Activated naive CD4-positive, alpha-beta T cell treated with anti-CD3 and anti-CD28 coated beads for 36 hours (primary cell): ENCODE results near the gene SF1. TPM values are rescaled to one million over a fixed set of nuclear protein-coding genes. Genes with fewer than 3 reads are reported as not detected.

Source experiments
- CTCF ChIA-PET: fragments of 350-600 bp; sonication (Branson Sonifier 250); formaldehyde crosslinking; loops from one replicate; lab custom pipeline; 2021; ENCODE audit warnings: antibody characterized with exemption; lab: Charles Lee
- DNase-seq: peaks from one replicate; pipeline ENCODE4 v3.0.0-alpha.2; 2020
- H3K27ac Mint-ChIP-seq: one replicate; pipeline ENCODE4 v1.8.0; 2021; ENCODE audit warnings: mild to moderate bottlenecking, mixed read lengths
- H3K27me3 Mint-ChIP-seq: one replicate; pipeline ENCODE4 v1.8.0; 2021; ENCODE audit warnings: low read depth, mixed read lengths
- H3K36me3 Mint-ChIP-seq: one replicate; pipeline ENCODE4 v1.8.0; 2021; ENCODE audit warnings: low read depth, mixed read lengths
- H3K4me1 Mint-ChIP-seq: one replicate; pipeline ENCODE4 v1.8.0; 2021; ENCODE audit warnings: low read depth, mixed read lengths
- H3K4me3 Mint-ChIP-seq: one replicate; pipeline ENCODE4 v1.8.0; 2021; ENCODE audit warnings: mild to moderate bottlenecking, moderate library complexity, mixed read lengths
- H3K9me3 Mint-ChIP-seq: one replicate; pipeline ENCODE4 v1.8.0; 2021; ENCODE audit warnings: mixed read lengths
- intact Hi-C: fragments of 100-400 bp; cut with micrococcal nuclease; formaldehyde crosslinking; loops from one replicate; pipeline ENCODE4 v1.15.1; 2023
- total RNA-seq, 2 experiments: library from RNA; stranded (reverse); gene quantifications; one replicate each; pipeline ENCODE4 v1.2.3, GENCODE V29; 2021

Gene SF1
- total RNA-seq, 2 experiments from 2014 or later: 303 to 320 TPM

DNA sequence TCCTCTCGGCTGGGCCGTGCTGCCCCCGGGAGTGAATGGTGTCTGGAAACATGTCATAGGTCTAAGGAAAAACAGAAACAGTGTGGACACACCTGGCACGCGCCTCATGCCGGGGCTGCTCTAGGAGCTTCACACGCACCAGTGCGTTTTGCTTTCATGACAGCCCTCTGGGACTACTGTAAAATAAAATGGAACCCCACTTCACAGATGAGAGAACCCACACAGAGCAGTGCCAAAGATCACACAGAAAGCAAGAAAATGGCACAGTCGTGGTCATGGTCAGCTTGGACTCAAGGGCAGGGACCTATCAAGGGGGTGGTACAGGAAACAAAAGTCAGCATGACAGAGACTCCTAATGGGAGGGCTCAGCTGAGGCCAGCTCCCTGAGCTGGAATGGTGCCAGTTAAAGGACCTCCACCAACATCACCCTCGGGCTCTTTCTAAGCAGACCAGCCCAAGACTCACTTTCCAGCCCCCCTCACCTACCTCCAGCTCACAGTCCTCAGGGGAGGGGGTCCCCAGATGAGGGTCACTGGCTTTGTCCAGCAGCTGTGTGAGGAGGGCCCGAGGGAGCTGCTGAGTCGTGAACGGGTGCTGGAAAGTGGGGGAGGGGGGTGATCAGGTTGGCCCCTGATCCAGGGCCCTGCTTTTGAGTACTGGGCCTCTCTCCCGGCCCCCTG, 21.4 kb upstream of the SF1 start:
- H3K4me3 Mint-ChIP-seq: no peak overlapping the region
- H3K27ac Mint-ChIP-seq: peak overlapping the region; percentile 39
- no peak for DNase-seq
- peaks cover 38% of the 10 kb centered on the region for H3K4me1 Mint-ChIP-seq
- peaks cover 10% of the 10 kb centered on the region for H3K36me3 Mint-ChIP-seq
- intact Hi-C loops: loop anchor here (5.0 kb wide), 1 partner anchor 1058 kb away; the partner anchor contains the start of gene CFL1
- H3K27me3 Mint-ChIP-seq: no peaks in the 10 kb centered on the region
- H3K9me3 Mint-ChIP-seq: no peaks in the 10 kb centered on the region
- CTCF ChIA-PET: interaction anchor here (0.5 kb wide), 1 partner anchor 474 kb away, joined by 4 read pairs; no protein-coding TSS in a partner anchor

DNA sequence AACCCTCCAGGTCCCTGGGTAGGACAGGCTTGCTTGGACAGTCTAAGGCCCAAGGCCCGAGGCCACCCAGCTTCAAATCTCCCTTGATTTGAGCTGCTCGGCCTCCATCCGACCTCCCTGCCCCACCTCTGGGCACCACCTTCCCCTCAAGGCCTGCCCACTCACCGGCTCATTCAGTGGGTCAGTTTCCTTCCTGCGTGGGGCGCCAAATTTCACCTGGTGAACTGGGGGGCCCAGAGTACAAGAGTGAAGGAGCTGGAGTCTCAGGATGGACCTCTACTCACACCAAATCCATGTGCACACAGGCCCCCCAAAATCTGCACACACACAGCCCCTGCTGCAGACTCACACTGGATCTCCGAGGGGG, 20.9 kb upstream of the SF1 start:
- Mint-ChIP-seq H3K27me3 (no peaks in the 10 kb centered on the region), H3K27ac (no peak overlapping the region), H3K36me3 (peaks cover 12% of the 10 kb centered on the region), H3K9me3 (no peaks in the 10 kb centered on the region), H3K4me1 (peaks cover 40% of the 10 kb centered on the region), H3K4me3 (no peak overlapping the region)
- intact Hi-C loops: no loop called here
- DNase-seq: no peak
- CTCF ChIA-PET: interaction anchor here (0.5 kb wide), 1 partner anchor 16 kb away, joined by 3 read pairs; no protein-coding TSS in a partner anchor

DNA sequence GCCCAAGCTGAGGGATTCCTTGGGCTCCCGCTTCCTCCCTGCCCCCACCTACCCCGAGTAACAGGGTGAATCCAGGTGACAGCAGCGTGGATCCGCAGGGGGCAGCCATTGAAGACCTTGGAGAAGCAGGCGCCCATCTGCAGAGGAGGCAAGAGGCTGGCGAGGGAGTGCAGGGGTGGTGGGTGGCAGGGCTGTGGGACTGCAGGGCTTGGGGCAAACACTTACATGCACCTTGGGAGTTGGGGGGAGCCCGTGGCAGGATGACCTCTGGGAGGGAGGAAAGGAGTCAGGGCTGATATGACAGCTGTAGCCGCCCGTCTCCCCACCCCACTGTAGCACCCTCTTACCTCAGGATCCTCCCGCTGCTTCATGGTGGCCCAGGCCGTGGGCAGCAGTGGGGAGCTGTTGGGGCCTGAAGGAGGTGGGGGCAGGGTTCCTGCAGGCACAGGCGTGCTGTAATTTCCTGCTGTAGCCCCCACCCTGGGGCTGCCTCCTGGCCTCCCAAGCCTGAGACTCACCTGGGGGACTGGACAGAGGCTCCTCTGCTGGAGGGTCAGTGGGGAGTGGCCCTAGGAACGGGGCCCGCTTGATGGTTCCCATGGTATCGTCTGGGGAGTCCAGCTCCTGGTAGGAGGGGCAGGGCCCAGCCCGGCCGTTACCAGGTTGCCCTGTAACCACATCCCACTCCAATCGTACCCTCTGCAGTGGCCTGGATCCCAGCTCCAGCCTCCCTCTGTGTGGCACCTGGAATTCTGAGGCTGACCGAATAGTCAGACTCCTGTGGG, 18.6 kb upstream of the SF1 start:
- DNase-seq: no peak
- no peak overlapping the region for H3K4me3 Mint-ChIP-seq
- H3K9me3 Mint-ChIP-seq: no peaks in the 10 kb centered on the region
- H3K27me3 Mint-ChIP-seq: no peaks in the 10 kb centered on the region
- H3K36me3 Mint-ChIP-seq: peaks cover 14% of the 10 kb centered on the region
- CTCF ChIA-PET: interaction anchor here (1.1 kb wide), 1 partner anchor 26 kb away, joined by 3 read pairs; no protein-coding TSS in a partner anchor
- H3K4me1 Mint-ChIP-seq: peaks cover 37% of the 10 kb centered on the region
- intact Hi-C loops: no loop called here
- no peak overlapping the region for H3K27ac Mint-ChIP-seq

DNA sequence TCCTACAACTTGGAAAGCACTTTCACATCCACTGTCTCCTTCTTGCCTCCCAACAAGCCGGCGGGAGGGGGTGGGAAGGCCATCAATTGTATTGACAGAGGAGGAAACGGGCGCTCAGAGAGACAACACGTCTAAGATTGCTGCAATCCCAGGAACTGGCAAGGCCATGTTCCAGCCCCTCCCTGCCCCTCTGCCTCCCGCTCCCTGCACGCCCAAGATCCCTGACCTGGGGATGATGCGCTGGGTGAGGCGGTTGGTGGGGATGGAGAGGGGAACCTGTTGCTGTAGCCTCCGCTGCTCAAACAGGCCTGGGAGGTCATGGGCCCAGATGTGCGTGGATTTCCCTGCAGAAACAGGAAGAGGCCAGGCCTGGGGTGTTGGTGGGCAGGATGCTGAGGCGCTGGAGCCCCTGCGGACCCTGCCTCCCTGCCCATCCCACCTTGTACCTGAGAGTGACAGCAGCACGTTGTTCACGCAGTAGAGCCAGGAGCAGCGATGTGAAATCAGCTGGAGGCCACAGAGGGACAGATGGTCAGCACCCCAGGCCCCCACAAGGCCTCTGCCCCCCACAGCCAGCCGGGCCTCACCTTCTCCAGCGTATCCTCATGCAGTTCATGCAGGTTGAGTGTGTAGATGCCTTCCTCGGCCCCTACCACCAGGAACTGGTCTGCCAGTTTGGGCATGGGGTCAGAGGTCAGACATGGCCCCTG, 17.9 kb upstream of the SF1 start:
- no peaks in the 10 kb centered on the region for H3K9me3 Mint-ChIP-seq
- no peak overlapping the region for H3K27ac Mint-ChIP-seq
- H3K27me3 Mint-ChIP-seq: no peaks in the 10 kb centered on the region
- H3K4me3 Mint-ChIP-seq: no peak overlapping the region
- H3K36me3 Mint-ChIP-seq: peaks cover 14% of the 10 kb centered on the region
- intact Hi-C loops: no loop called here
- CTCF ChIA-PET: no interaction called here
- DNase-seq: no peak
- H3K4me1 Mint-ChIP-seq: peaks cover 31% of the 10 kb centered on the region

DNA sequence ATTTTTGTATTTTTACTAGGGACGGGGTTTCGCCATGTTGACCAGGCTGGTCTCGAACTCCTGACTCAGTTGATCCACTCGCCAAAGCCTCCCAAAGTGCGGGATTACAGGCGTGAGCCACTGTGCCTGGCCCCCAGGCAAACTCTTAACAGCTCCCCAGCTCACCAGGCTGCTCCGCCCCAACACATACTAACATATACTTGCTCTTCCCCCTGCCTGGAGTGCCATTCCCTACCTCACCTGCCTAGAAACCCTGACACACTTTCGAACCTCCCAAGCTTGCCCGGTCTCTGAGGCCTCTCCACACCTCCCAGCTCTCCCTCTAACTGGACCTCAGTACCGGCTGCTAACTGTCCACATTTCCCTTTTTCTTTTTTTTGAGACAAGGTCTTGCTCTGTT, 16.2 kb upstream of the SF1 start:
- Mint-ChIP-seq H3K27me3 (no peaks in the 10 kb centered on the region), H3K4me1 (peaks cover 28% of the 10 kb centered on the region), H3K4me3 (no peak overlapping the region), H3K27ac (peak overlapping the region; percentile 25), H3K9me3 (no peaks in the 10 kb centered on the region), H3K36me3 (peaks cover 14% of the 10 kb centered on the region)
- no peak for DNase-seq
- CTCF ChIA-PET: interaction anchor here (1.1 kb wide), 1 partner anchor 40 kb away, joined by 3 read pairs; no protein-coding TSS in a partner anchor
- intact Hi-C loops: no loop called here

DNA sequence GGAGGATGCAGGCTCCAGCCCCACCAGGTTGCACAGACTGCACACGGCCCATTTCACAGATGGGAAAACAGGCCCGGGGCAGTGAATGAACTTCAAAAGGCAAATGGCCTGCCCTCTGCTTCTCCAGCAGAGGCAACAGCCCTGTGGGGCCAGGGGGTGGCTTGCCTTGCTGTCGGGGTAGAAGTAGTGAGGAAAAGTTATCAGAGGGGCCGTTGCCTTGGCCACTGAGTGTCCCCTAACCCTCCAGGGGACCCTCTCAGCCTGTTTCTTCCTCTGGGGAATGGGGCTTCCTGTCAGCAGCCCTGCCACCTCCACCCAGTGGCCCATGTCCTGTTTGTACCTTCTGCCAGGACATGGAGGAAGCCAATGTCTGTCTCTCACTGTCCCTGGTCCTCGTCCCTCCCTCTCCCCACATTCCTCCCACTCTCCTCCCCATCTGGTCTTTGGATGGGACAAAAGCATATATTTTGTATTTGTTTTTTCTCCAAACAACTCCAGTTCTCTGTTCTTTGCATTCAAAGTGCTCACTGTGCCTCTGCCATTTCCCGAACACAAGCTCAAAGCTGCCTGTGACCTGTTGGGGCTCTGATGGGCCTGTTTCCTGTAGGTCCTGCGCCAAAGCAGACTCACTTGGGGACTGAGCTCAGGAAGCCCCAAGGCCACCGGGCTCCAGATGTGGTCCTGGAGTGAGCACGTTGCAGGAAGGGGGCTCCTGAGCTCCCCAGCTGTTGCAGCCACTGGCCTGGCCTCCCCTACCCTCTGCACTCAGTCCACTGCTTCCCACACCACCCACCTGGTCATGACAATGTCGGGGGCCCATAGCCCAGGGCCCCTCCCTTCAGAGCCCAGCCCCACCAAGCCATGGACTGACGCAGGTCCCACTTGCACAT, 15.2 kb upstream of the SF1 start:
- intact Hi-C loops: no loop called here
- Mint-ChIP-seq H3K27me3 (no peaks in the 10 kb centered on the region), H3K4me1 (peaks cover 24% of the 10 kb centered on the region), H3K9me3 (no peaks in the 10 kb centered on the region), H3K36me3 (peaks cover 11% of the 10 kb centered on the region), H3K4me3 (no peak overlapping the region), H3K27ac (peak overlapping the region; percentile 54)
- no peak for DNase-seq
- CTCF ChIA-PET: no interaction called here

DNA sequence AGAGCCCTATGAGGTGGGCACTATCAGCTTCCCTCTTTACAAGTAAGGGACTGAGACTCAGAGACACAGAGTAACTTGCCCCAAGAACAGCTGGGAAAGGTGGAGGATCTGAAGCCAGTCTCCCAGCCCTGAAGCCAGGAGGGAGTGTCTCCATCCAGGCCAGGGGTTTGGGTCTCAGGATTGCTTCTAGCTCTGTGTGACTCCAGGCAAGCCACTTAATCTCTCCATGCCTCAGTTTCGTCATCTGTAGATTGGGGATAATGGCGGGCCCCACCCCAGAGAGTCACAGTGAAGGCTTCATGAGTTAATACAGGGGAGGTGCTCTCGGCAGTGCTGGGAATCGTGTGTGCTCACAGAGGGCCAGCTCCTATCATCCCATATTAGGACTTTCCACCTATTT, 14.1 kb upstream of the SF1 start:
- no peaks in the 10 kb centered on the region for H3K9me3 Mint-ChIP-seq
- H3K4me3 Mint-ChIP-seq: no peak overlapping the region
- peaks cover 11% of the 10 kb centered on the region for H3K36me3 Mint-ChIP-seq

DNA sequence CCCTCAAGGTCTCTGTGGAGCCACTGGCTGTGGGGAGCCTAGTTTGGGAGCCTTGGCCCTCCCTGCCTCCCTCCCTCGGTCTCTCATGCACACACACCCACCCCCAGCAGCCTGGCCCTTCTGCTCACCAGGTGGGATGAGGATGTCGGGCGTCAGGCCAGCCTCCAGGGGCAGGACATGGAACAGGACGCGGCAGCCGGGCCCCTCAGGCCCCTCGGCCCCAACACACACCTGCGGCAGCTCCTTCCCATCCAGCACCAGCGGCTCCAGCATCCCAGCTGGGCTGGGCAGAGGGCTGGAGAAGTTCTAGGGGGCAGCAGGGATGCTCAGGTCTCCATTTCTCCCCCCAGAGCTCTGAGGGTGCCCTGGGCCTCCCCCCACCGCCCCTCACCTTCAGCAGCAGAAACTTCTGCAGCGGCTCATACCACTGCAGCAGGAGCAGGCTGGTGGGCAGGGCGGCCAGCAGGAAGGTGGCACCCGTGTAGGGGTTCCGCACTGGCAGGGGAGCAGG, 13.5 kb upstream of the SF1 start:
- intact Hi-C loops: no loop called here
- CTCF ChIA-PET: interaction anchor here (0.9 kb wide), 1 partner anchor 325 kb away, joined by 3 read pairs; no protein-coding TSS in a partner anchor
- no peak overlapping the region for H3K27ac Mint-ChIP-seq

More for the DNA sequence above, 14.1 kb upstream of the SF1 start:
- no peak for DNase-seq
- H3K4me1 Mint-ChIP-seq: peaks cover 27% of the 10 kb centered on the region
- peak overlapping the region; percentile 21 for H3K27ac Mint-ChIP-seq
- no peaks in the 10 kb centered on the region for H3K27me3 Mint-ChIP-seq
- intact Hi-C loops: no loop called here
- CTCF ChIA-PET: no interaction called here

DNA sequence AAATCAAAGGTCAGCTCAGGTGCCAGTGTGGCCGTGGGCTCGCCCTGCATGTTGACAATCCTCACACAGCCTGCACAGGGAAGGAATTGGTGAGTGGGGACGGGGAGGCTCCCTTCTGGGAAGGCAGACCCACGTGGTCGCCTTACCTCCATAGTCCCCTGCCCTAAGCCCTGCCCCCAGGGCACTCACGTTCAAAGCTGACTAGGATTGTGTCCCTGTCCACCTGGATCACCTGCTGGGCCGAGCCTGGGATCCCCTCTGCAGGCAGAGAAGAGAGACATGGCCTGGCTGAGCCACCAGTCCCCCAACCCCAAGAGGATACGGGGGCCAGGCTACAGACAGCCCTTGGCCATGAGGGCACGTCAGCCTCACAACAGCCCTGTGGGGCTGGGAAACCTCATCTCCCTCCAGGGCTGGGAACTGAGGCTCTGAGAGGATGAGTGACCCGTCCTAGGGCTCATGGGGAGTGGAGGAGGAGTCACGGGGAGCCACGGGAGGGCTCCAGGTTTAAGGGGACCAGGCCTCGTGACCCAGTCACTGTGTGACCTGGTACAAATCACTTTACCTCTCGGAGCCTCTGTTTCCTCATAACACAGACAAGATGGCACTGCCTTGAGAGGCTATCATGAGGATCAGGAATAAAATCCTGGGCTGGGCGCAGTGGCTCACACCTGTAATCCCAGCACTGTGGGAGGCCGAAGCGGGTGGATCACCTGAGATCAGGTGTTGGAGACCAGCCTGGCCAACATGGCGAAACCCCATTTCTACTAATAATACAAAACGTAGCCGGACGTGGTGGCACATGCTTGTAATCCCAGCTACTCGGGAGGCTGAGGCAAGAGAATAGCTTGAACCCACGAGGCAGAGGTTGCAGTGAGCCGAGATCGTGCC, 12.1 kb upstream of the SF1 start:
- intact Hi-C loops: no loop called here
- Mint-ChIP-seq H3K9me3 (no peaks in the 10 kb centered on the region), H3K27me3 (no peaks in the 10 kb centered on the region), H3K36me3 (peaks cover 7% of the 10 kb centered on the region), H3K27ac (no peak overlapping the region), H3K4me3 (no peak overlapping the region), H3K4me1 (peaks cover 20% of the 10 kb centered on the region)
- DNase-seq: no peak
- CTCF ChIA-PET: interaction anchor here (0.9 kb wide), 1 partner anchor 326 kb away, joined by 3 read pairs; no protein-coding TSS in a partner anchor

More for the DNA sequence above, 13.5 kb upstream of the SF1 start:
- H3K4me1 Mint-ChIP-seq: peaks cover 28% of the 10 kb centered on the region
- H3K4me3 Mint-ChIP-seq: no peak overlapping the region
- no peaks in the 10 kb centered on the region for H3K27me3 Mint-ChIP-seq
- DNase-seq: no peak
- peaks cover 11% of the 10 kb centered on the region for H3K36me3 Mint-ChIP-seq
- no peaks in the 10 kb centered on the region for H3K9me3 Mint-ChIP-seq

DNA sequence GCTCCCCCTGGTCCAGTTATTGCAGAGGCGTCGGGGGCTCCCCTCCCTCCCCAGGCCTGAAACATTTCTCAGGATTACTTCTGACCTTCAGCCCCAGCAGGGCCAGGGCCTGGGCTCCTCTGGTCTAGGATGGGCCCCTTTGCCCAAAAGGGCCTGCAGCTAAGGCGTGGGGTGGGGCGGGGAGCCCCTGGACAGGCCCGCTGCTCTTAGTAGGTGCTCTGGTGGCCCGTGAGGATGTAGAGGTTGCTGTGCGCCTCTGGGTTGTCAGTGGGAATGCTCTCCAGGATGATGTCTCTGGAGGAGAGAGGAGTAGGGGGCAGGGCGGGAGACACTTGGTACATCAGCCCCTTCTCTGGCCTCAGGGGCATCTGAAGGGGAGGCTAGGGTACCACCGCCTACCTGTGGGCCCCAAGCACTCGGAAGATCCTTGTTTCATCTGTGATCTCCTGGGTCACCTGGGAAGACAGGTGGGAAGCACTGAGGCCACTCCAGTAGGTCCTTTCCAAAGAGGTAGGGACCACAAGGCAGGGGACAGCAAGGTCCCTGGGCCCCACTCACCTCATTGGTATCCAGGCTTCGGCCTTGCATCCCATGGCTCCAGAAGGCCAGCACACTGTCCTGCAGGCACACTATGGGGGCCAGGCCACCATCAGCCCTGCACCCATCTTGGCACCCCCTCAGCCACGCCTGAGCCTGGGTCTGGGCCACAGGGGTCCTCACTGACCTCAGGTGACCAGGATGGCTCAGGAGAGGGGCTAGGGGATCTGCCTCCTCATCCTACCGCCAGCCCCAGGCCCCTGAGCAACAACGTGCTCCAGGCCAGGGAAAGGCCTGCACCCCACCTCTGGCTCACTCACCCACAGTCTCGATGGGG, 11.2 kb upstream of the SF1 start:
- Mint-ChIP-seq H3K4me1 (peaks cover 20% of the 10 kb centered on the region), H3K9me3 (no peaks in the 10 kb centered on the region), H3K27ac (no peak overlapping the region), H3K27me3 (no peaks in the 10 kb centered on the region), H3K36me3 (peaks cover 2% of the 10 kb centered on the region), H3K4me3 (no peak overlapping the region)
- intact Hi-C loops: no loop called here
- no peak for DNase-seq
- CTCF ChIA-PET: no interaction called here
